ENCODE results near the gene SPATA20. TPM values are rescaled to one million over a fixed set of nuclear protein-coding genes. Genes with fewer than 3 reads are reported as not detected.
A peak's percentile ranks its signal among the peaks of the same experiment; 100 is the strongest.

Gene SPATA20
- total RNA-seq, 3 donors from 2014 or later, result 52.4 to 62.3 (median 58.4) TPM

DNA sequence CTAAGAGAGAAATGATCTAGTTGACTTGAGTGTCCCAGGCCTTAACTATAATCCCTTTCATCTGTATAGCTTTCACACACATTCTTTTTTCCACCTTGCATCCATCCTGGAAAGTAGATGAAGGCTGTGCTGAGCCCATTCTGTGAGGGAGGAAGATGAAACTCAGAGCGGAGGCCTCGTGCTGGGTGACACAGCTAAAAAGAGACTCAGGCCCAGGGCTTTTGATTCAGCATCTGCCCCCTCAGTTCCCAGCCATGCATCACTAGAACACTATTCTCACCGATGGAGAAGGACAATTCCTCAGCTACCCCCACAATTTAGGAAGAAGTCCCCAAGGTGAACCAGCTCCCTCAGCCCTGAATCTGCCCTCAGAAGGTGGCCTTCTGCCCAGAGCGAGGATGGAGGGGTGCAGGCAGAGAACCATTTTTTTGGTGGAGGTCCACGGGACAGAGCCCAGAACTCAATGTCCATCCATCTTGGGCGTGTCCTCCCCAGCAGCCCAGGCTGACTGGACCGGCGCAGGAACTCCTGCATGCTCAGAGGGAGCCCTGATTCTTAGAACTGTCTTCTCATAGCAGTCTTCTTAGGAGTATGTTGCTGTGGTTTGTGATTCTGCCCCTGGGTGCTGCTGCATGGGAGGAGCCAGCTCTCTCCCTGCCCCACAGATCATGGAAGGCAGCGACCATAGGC lies 44.5 kb upstream of the SPATA20 start:
- DNase-seq (ENCODE audit: low spot score in 2 of 2), result no peak
- H3K27me3 ChIP-seq, result no peaks in the 10 kb centered on the region
- H3K36me3 ChIP-seq, result no peaks in the 10 kb centered on the region
- intact Hi-C loops (cut with DNase I; ENCODE audit: low total_unique reads), result no loop called here
- no peaks in the 10 kb centered on the region for H3K4me1 ChIP-seq
- TF ChIP-seq, protein P1, sequence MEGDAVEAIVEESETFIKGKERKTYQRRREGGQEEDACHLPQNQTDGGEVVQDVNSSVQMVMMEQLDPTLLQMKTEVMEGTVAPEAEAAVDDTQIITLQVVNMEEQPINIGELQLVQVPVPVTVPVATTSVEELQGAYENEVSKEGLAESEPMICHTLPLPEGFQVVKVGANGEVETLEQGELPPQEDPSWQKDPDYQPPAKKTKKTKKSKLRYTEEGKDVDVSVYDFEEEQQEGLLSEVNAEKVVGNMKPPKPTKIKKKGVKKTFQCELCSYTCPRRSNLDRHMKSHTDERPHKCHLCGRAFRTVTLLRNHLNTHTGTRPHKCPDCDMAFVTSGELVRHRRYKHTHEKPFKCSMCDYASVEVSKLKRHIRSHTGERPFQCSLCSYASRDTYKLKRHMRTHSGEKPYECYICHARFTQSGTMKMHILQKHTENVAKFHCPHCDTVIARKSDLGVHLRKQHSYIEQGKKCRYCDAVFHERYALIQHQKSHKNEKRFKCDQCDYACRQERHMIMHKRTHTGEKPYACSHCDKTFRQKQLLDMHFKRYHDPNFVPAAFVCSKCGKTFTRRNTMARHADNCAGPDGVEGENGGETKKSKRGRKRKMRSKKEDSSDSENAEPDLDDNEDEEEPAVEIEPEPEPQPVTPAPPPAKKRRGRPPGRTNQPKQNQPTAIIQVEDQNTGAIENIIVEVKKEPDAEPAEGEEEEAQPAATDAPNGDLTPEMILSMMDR (IDR thresholded peaks at IDR 0.05), result no peak
- TF ChIP-seq POLR2AphosphoS5 (IDR thresholded peaks at IDR 0.05), result no peak
- no peak for TF ChIP-seq POLR2A (IDR thresholded peaks at IDR 0.05)
- H3K27ac ChIP-seq, result no peak overlapping the region
- no peaks in the 10 kb centered on the region for H3K9me3 ChIP-seq
- no peak overlapping the region for H3K4me3 ChIP-seq

DNA sequence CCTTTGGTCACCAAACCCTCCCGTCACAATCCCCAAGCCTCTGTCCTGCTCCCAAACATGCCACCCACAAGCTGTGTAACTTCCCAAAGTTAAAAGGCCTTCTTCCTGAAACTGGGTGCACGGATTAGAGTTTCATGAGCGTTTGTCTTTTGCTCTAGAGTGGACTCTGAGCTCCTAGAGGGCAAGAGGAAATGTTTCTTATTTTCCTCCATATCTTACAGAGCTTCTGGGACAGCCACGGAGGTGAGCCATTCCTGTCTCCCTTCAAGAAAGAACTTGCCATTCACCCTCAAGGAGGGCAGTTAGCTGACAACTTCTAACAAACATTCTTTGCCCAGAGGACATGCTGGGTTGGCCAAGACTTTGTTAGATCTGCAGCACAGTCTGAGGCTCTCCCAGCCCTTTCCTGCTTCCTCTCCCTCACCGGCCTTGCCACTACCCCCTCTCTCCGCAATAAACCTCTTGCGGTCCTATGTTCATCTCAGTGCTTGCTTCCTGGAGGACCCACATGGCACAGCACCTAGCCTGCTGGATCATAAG lies 41.3 kb upstream of the SPATA20 start:
- Histone ChIP-seq H3K27ac (peak overlapping the region in 1 of 2 donors; percentile 25), H3K4me1 (no peaks in the 10 kb centered on the region), H3K4me3 (no peak overlapping the region), H3K27me3 (no peaks in the 10 kb centered on the region), H3K9me3 (no peaks in the 10 kb centered on the region), H3K36me3 (no peaks in the 10 kb centered on the region)
- DNase-seq (ENCODE audit: low spot score in 2 of 2), result no peak
- TF ChIP-seq, protein P1 (IDR thresholded peaks at IDR 0.05), result no peak
- TF ChIP-seq POLR2A (IDR thresholded peaks at IDR 0.05) (no peak), POLR2AphosphoS5 (IDR thresholded peaks at IDR 0.05) (no peak)
- intact Hi-C loops (cut with DNase I; ENCODE audit: low total_unique reads), result no loop called here

DNA sequence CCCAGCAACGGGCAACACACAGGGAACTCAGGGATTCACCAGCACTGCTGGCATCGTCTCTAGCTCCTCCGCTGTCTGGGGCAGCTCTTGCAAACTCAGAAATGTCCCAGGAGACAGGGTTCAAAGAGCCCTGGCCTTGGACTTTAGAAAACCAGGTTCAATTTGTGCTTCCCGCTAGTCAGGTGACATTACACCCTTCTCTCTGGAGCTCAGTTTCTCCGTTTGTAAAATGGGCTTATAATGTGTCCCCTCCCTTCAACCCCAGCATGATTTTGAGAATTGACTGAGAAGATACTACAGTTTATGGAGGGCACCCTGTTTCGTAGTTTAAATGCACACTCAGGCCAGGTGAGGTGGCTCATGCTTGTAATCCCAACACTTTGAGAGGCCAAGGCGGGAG lies 40.7 kb upstream of the SPATA20 start:
- DNase-seq (ENCODE audit: low spot score in 2 of 2), result no peak
- no peaks in the 10 kb centered on the region for H3K9me3 ChIP-seq
- H3K36me3 ChIP-seq, result no peaks in the 10 kb centered on the region
- H3K27ac ChIP-seq, result no peak overlapping the region
- no peak overlapping the region for H3K4me3 ChIP-seq
- no peaks in the 10 kb centered on the region for H3K4me1 ChIP-seq
- intact Hi-C loops (cut with DNase I; ENCODE audit: low total_unique reads), result no loop called here
- TF ChIP-seq POLR2A (IDR thresholded peaks at IDR 0.05), result no peak
- TF ChIP-seq, protein P1 (IDR thresholded peaks at IDR 0.05), result no peak
- no peak for TF ChIP-seq POLR2AphosphoS5 (IDR thresholded peaks at IDR 0.05)
- no peaks in the 10 kb centered on the region for H3K27me3 ChIP-seq

DNA sequence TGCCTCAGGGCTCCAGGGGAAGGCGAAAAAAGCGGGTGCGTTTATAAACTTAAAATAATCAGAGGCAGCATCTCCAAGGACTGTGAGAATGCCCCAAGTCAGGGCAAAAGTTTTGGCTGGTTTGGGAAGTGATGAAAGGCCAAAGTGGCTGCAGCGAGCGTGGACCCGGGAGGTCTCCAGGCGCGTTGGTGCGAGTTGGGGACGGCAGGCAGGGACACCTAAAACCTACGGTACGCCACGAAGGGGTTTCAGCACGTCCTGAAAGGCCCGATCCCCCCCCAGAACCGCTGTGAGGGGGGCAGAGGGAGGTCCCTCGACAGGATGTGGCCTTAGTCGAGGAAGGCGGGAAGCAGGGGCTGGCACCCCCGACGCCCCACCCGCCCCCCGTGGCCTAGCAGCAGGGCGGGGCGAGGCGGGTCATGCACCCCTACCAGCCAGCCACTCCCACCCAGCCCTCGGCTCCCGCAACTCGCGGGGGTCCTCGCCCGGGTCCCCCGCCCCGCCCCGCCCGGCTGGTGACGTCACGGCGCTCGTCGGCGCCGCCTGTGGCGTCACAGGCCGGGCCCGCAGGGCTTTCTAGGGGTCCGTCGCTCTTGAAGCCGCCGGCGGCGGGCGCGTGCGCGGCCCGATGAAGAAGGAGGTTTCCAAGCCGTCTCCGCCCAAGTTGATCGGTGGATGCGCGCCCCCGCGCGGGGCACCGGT lies 39.0 kb upstream of the SPATA20 start, which contains the start of gene MYCBPAP:
Gene MYCBPAP, plus strand, starts transcription at position 569 of the 702 bp plus-strand sequence. CDS start 236 bp downstream, outside the sequence.
- Histone ChIP-seq H3K9me3 (no peaks in the 10 kb centered on the region), H3K4me3 (peak within 1 kb of the TSS; percentile 54 to 92 (median 76)), H3K27ac (peak within 1 kb of the TSS; percentile 87 to 93), H3K36me3 (no peaks in the 10 kb centered on the region), H3K27me3 (no peaks in the 10 kb centered on the region), H3K4me1 (no peaks in the 10 kb centered on the region)
- TF ChIP-seq, protein P1 (IDR thresholded peaks at IDR 0.05), result no peak
- TF ChIP-seq POLR2AphosphoS5 (IDR thresholded peaks at IDR 0.05) (peak in 1 of 3 donors; percentile 39), POLR2A (IDR thresholded peaks at IDR 0.05) (no peak)
- peak; percentile 60 to 75 for DNase-seq (ENCODE audit: low spot score in 2 of 2)
- intact Hi-C loops (cut with DNase I; ENCODE audit: low total_unique reads), result no loop called here
